Stimulated activated CD4-positive, alpha-beta T cell treated with anti-CD3 and anti-CD28 coated beads, Interleukin-1b, Interleukin-23, amount 100 ng/mL, for 1 hour (primary cell): ENCODE data around the gene RUNX1.
A peak's percentile ranks its signal among the peaks of the same experiment; 100 is the strongest.

Experiments used
- DNase-seq, 2 donors: peaks; one replicate each; pipeline ENCODE4 v3.0.0-alpha.2; 2020; ENCODE audit warnings: low read depth in 2 of 2

RUNX1 gene

DNA sequence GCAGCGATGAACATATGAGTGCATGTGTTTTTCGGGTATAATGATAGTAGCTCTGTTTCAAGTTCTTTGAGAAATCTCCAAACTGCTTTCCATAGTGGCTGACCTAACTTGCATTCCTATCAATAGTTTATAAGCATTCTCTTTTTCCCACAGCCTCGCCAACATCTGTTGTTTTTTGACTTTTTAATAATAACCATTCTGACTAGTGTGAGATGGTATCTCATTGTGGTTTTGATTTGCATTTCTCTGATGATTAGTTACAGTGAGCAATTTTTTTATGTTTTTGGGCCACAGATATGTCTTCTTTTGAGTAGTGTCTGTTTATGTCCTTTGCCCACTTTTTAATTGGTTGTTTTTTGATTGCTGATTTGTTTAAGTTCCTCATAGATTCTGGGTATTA is 10.6 kb upstream of the RUNX1 start:
- DNase-seq, result no peak

DNA sequence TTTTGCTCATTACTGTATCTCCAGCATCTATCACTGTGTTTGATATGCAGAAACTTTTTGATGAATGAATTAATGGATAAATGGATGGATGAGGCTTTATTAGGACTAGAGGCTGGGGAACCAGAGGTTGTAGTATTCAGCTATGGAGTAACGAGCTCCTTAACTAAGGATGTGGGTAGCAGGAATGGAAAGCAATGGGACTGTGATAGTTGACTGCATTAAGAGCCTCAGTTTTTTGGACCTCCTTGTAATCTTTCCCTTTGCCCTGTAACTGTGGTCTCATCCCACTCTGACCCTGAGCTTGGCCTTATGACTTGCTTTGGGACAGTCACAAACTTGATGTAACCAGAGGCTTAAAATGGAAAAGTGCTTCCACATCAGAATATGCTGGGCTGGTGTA is 9.0 kb upstream of the RUNX1 start:
- DNase-seq, result no peak

DNA sequence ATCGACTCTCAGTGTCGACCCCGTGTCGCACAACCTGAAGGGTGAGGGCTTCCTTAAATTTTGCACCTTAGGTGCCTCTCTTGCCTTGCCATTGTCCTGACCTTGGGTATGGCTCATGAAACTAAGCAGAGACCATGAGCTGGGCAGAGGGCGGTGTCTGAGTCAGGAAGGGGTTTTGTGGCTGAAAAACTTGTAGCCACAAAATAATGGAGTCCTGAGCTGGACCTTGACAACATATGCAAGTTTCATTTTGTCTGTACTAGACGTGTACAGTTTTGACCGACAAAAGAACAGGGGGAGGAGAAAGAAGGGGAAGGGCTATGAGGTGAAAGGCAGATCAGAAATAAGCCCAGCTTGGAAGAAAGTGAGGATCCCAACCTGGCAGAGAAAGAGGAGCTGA is 8.3 kb upstream of the RUNX1 start:
- DNase-seq, result no peak

DNA sequence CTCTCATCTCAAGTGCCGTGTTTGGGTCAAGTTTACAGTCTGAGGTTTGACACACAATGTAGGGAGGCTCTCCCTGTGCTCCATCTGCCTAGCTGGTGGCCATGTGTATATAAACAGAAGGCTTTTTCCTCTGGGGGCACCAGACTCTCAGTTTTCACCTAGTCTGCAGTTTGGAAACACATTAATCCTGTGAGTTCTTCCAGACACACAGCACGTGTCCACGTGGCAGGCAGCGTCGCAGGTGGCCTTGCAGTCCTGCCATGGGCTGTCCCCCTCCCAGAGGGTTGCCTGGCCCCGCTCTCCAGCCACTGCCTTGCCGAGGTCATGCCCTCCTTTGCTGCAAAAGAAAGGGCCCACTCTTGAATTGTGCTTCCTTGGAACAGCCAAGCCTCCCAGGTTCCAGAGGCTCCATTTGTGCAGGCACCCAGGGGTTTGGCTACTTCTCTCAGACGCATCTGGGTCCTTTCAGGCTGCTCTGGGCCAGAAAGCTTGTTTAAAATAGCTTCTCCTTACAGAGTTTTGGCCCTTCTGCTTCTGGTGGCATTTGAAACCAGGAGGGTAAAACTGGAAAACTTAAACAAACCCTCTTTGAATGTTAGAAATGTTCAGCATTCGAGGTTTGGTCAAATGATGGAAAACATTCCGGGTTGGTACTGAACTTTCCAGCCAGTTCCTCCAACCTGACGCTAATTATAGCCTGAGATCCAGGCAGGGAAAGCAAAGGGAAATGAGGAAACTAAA is 4.4 kb upstream of the RUNX1 start:
- DNase-seq, result no peak

DNA sequence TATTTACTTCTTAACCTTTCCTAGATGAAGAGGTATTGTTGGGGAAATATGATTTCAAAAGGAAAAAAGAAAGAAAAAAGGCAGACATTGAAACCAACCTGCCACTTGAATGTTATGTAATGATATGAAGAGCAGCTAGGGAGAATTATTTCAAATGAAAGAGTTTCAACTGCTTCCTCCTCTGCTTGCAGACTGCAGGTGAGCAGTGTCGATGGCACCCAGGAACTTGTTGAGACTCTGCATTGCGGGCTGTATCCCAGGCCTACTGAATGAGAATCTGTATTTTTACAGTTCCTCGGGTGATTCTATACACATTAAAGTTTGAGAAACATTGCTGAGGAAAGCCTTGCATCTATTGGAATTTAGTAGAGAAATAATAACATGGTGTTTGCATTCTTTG is 3.7 kb upstream of the RUNX1 start:
- DNase-seq, result no peak

DNA sequence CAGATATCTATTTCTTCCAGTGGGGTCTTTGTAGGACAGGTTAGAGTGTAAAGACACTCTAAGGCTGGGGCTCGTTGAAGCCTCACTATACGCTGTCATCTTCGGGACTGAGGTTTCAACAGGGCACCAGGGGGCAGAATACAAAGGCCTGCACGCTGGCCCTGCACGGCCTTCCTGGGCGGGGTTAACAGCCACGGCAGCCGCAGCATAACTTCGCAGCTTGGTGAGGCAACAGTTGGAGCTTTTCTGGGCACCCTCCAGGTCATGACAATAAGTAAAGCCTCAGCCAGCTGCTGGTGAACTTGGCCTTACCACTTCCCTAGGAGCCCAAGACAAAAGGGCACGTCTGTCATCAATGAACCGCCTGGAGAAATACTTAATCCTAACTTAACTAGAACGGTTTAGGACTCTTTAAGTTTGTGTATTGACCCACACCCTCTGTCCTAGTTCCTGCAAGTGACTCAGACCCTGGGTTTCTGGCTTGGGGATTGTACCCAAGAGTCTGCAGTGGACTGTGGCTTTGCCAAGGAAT is 2.3 kb upstream of the RUNX1 start:
- DNase-seq, result peak; percentile 45 to 67

DNA sequence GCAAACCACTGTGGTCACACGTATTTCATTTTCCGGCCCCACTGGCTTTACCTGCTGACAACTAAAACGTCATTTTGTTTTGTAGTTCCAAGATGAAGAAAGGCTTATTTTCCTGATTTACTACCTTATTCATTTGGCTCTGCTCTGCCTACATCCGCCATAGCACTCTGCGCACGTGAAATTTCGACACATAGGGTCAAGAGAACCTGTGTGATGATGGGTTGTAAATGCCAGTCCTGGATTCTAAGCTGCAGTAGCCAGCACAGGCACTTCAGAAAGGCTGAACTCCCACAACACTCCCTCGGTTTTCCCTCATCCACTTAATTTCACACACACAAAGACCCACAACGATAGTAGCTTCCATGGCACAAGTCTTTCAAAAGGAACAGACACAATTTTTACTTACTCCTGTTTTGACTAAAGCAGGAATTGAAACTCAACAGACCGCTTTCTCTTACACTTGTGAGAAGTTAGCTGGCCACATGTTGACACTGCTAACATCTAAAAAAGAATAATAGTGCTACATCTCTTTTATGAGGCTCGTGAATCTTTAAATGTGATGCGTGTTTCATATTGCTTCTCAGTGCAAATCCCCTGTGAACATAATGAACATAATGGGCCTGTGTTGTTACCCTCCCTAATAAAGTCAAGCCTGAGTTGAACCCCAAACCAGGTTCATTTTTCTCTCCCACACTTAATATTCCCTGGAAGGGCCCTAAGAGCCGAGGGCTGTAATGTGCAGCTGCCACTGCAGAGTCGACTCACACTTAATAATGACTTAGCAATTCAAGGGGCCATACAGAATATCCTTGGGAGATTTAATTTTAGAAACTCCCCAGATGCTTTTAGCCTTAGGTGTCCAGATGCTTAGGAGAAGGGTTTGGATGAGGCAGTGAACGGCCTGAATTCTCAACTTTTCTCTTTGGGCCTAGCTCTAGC is 1.5 kb upstream of the RUNX1 start:
- DNase-seq, result no peak

DNA sequence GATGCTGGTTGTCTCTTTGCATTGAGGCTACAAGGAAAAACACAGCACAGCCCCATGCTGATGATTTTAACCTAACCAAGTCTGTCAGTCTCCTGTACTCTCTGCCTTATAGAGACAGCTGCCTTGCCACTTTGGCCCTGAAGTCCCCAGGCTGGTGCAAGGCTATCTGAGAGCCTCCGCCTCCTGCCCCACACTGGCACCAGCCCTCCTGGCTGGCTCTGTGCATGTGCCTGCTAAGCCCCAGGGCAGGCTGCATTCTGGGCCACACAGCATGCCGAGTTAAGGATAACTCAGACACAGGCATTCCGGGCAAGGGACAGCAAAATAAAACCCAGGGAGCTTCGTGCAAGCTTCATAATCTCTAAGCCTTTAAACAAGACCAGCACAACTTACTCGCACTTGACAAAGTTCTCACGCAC is 910 bp downstream of the RUNX1 start:
- DNase-seq, result no peak

DNA sequence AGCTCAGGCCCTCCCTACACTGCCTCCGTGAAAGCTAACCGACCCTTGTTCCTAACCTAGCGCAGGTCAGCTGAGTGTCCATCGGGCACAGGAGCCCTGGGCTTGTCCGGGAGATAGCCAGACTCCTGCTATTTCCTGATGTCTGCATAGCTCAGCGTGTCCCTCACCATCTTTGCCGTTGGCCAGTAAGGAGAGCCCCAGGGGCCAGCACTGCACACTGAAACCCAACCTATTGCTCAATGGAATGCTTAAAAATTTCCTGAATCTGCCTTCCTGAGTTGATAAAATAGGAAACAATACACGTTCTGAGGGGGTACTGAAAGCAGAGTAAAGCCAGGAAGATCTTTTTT is 2.2 kb downstream of the RUNX1 start:
- DNase-seq, result no peak

DNA sequence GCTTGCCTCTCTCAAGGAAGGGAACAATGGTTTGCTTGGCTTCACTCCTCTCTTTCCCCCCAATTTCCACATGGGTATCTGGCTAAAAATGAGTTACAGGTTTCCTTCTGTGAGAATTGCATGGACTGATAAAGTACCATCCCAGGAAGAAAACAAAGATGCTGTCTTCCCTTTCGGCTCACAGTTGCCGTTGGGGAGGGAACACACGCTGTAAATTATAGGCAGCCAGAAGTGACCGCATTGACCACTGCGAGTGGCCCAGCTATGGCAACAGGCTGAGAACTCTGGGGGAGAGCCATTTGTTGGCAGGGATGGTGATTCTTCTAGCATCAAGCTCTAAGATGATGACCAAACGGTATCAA is 2.9 kb downstream of the RUNX1 start:
- DNase-seq, result no peak

DNA sequence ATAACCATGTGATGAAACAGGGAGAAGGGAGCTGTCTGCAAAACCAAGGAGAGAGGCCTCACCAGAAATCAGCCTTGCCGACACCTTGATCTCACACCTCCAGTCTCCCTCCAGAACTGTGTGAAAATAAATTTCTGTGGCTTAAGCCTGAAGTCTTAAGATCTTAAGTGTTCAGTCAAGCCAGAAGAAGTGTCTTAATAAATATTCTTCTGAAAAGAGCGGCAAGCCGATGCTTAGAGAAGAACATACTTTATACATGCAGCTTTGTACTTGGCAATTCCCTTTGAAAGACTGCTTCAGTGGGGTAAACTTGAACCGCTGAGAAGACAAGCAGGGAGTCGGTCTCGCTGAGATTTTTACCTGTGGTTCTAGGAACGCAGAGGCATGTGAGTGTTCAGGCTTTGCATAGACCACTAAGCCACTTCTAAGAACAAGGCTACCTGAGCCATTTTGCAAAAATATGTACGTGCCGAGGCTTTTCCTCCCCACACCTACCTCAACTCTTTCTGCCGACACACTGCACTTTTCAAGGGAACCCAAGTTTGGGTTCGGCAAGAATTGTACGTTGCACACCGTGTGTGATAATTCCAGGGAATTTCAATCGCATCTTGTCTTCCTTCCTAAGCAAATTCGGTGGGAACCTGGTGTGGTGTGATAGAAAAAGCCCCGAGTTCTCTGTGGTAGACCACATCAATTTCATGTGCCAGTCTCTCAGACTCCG is 3.4 kb downstream of the RUNX1 start:
- no peak for DNase-seq

DNA sequence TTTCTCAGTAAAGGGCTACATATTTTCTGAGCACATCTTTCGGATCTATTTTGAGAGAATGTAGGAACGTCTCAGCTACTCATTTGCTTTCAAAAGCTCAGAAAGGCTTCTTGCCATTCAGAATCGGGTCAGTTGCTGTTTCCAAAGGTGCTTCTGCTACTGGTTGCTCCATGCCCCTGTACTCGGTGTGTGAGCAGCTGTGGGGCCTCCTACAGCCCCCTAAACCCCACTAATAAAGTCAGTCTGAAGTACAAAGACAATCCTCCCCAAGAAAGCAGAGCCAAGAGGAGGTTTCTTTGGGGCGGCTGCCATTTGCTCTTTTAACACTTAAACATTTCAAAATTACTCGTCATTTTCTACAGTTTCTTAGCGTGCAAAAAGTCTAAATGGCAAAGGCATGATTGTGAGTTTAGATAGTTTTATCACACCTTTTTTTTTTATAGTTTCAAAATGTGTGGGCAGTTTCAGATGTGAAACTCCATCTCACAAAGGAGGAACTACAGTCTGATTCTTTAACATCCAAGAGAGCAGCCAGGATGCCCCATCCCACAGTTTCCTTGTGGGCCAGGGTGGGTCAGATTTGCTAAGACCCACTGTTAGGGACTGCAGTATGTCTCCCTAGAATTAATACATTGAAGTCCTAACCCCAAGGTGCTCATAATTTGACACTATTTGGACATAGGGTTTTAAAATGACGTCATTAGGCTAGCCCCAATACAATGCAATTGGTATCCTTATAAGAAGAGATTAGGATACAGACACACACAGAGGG is 4.1 kb downstream of the RUNX1 start:
- DNase-seq, result no peak

DNA sequence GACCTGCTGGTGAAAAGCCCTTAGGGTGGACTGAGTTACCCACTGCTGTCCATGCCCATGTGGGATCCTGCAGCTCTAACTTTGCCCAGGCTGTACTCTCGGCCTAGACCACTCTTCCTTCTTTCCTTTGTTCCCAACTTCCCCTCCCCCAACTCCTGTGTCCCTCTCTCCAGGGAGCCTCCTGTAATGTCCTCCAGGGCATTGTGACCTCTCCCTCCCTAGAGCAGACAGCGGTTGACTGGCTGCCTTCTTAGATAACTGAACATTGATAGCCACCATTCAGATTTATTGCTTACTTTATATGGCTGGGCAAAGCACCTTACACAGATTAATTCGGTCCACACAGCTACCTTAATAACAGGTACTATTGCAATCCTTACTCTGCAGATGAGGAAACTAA is 5.0 kb downstream of the RUNX1 start:
- DNase-seq, result no peak

DNA sequence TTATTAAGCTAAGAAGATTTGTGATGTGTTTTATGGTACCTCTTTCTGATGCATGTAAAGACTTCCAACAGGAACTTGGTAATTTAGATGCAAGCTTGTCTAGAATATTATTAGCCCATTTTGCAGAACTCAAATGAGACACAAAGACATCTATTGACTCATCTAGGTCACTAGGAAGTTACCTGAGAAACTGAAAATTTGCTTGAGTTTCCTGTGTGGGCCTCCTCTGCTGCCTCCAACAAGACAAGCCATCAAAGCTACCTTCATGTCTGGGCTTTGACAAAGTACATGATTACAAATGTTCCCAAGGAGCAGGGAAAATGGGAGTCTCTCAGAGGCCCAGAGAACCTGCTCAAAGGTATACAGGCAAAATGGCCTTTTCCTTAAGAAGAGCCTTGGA is 5.6 kb downstream of the RUNX1 start:
- DNase-seq, result no peak

DNA sequence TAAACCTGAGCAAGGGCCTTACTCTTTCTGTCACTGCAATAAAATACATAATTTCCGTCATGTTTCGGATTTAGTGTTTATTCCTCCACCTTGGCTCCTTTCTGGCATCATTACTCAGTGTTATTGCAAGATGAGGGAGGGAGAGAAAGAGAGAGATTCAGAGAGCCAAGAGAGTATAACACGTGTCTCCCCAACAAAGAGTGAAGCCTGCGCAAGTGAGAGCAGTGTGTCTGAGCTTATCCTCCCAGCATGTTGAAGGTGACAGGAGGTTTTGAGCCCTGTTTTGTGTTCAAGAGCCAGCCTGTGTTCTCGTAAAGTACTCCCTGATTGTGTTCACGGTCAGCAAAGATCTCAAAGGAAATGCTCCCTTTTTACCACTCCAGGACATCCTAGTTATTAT is 6.3 kb downstream of the RUNX1 start:
- no peak for DNase-seq

DNA sequence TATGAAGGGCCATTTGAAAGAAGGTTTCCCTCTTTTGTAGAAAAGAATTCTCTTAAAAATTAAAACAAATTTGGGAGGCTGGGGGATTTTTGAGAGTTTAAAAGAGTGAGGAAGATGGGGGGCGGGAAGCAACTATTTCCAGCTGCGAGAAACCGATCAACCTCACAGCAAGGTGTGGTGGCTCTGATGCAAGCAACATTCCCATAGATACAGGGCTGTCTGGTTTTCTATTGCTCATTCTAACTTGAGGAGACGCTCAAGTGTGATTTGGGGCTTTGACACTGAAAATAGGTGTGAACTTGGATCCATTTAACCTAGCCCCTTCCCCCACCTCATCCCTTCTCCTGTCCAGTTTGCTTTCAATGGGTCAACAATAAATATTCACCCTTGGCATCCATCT is 7.2 kb downstream of the RUNX1 start:
- DNase-seq, result no peak

DNA sequence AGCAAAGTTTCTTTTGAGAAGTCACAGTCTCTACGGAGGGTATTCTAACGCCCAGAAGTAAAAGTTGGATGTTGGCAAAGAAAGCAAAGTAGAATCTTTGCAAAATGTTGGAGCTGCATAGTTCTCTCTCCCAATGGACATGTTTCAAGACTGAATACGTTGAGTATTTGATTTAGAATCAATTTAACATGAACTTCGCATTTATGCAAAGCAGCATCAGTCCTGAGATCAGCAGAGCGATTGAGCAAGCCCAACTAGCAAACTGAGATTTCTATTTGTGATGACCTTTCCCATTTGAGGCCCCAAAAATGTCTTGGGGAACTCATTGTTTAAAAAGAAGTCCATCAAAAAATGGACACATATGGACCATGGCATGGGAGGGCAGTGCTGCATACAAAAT is 8.0 kb downstream of the RUNX1 start:
- no peak for DNase-seq

DNA sequence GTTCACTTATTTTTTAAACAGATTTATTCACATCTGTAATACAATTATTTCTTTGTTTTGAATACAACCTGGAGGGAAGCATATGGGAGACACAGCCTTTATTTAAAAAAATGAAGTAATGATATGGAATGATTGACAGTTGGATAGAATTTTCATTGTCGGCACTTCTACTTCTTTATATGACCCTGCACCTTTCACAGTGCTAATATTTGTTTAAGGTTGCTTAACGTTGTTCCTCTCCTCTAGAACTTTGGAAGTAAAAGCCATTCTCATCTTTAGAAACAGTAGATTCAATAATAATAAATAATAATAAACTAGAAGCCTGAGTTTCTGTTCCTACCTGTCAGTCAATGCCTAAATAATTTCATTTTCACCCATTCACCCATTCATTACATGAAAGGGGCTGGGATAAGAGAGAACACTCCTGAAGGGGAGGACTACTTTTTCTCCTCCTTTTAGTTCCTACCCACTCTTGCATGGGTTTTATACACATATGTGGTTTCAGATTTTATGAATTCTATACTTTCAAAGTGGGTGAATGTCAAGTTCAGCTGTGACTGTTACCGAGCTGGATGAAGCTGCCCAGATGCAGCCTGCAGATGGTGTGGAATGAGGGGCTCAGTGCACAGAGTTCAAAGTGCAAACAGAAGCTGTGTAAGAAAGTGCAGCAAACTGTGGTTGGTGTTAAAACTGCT is 9.4 kb downstream of the RUNX1 start:
- no peak for DNase-seq

DNA sequence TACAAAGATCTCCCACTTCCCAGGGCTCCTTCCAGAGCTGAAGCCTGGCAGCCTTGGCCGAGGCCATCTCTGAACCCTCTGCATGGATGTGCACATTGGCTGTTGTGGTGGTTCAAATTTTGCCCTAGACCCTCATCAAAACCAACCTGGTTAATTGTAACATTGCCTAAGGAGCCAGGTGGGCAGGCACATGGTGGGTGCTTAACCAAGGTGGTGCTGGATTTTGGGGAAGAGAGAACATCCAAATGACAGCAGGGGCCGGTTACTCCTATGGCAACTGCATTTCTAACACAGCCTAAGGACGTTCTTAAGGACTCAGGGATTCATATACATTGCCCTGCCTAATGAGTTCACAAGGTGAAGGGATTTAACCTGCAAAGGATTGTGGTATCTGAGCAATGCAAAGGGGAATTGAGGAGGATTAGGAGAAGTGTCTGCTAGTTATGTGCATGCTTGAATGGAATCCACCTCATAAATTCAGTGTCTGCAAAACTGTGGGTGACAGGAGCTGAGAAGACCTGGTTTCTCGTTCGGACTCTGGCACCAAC is 10.3 kb downstream of the RUNX1 start:
- no peak for DNase-seq

DNA sequence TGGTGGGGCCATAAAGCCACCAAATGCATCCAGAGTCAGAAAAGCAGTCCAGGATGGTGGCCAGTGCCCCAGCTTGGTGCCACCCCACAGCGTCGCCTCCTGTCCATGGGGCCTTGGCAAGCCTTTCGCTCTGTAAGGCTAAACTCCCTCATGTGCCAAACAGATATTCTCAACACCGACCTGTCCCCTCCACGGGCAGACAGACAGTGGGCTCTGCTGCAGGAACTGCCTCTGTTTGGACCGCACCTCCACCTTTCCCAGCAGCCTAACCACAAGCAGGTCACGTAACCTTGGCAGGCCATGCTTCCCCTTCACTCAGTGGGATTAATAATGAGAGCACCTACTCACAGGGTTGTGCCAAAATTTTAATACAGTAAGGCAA is 11.7 kb downstream of the RUNX1 start:
- no peak for DNase-seq
